ENCODE measurements around the gene ZNF524.

Gene ZNF524

GRCh38 chr19:55632463-55632834 lies 32.4 kb downstream of the ZNF524 start:
- peak; percentile 82 for TF ChIP-seq CTCF (conservative IDR thresholded peaks at IDR 0.05; ENCODE audit: low read depth, low read length)
- H3K4me3 ChIP-seq (ENCODE audit: low read length) = no peak overlapping the region
- peak; percentile 77 for DNase-seq (ENCODE audit: low read depth)

- no peak for DNase-seq (ENCODE audit: low read depth)
- no peak overlapping the region for H3K4me3 ChIP-seq (ENCODE audit: low read length)
- TF ChIP-seq CTCF (conservative IDR thresholded peaks at IDR 0.05; ENCODE audit: low read depth, low read length) = no peak
Measured at GRCh38 chr19:55633861-55634260, 33.8 kb downstream of the ZNF524 start.

- DNase-seq (ENCODE audit: low read depth) = no peak
- peak overlapping the region; percentile 99 for H3K4me3 ChIP-seq (ENCODE audit: low read length)
- no peak for TF ChIP-seq CTCF (conservative IDR thresholded peaks at IDR 0.05; ENCODE audit: low read depth, low read length)
Measured at GRCh38 chr19:55635334-55635717, 35.2 kb downstream of the ZNF524 start.

GRCh38 chr19:55635856-55636440 lies 35.9 kb downstream of the ZNF524 start:
- no peak for TF ChIP-seq CTCF (conservative IDR thresholded peaks at IDR 0.05; ENCODE audit: low read depth, low read length)
- H3K4me3 ChIP-seq (ENCODE audit: low read length) = peak overlapping the region; percentile 99
- DNase-seq (ENCODE audit: low read depth) = no peak

- no peak overlapping the region for H3K4me3 ChIP-seq (ENCODE audit: low read length)
- DNase-seq (ENCODE audit: low read depth) = no peak
- no peak for TF ChIP-seq CTCF (conservative IDR thresholded peaks at IDR 0.05; ENCODE audit: low read depth, low read length)
Measured at GRCh38 chr19:55636723-55637122, 36.6 kb downstream of the ZNF524 start.

GRCh38 chr19:55637534-55637933 lies 37.4 kb downstream of the ZNF524 start:
- H3K4me3 ChIP-seq (ENCODE audit: low read length) = no peak overlapping the region
- no peak for TF ChIP-seq CTCF (conservative IDR thresholded peaks at IDR 0.05; ENCODE audit: low read depth, low read length)
- no peak for DNase-seq (ENCODE audit: low read depth)

GRCh38 chr19:55638864-55639359 lies 38.8 kb downstream of the ZNF524 start:
- no peak overlapping the region for H3K4me3 ChIP-seq (ENCODE audit: low read length)
- TF ChIP-seq CTCF (conservative IDR thresholded peaks at IDR 0.05; ENCODE audit: low read depth, low read length) = peak; percentile 56
- DNase-seq (ENCODE audit: low read depth) = no peak
